GM18873 (cell line): Measurements from ENCODE around the gene TBC1D8.
A peak's percentile ranks its signal among the peaks of the same experiment; 100 is the strongest.

Experiments
- ATAC-seq: cut with Tn5 transposase; IDR thresholded peaks from one replicate; pipeline ENCODE4 v1.9.1; 2021; ENCODE audit warnings: mild to moderate bottlenecking, moderate library complexity, moderate number of reproducible peaks; ENCODE audit not compliant: unreplicated experiment, low FRiP score

TBC1D8 gene

DNA sequence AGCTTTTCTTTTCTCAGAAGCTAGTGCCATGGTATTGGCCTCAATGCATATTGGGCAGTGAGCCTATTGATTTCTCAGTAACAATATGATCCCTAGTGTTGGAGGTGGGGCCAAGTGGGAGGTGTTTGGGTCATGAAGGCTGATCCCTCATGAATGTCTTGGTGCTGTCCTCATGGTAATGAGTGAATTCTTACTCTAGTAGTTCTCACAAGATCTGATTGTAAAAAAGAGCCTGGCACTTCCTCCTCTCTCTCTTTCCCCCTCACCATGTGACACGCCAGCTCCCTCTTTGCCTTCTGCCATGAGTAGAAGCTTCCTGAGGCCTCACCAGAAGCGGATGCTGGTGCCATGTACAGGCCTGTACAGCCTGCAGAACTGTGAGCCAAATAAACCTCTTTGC lies 12.8 kb upstream of the TBC1D8 start:
- ATAC-seq: no peak

DNA sequence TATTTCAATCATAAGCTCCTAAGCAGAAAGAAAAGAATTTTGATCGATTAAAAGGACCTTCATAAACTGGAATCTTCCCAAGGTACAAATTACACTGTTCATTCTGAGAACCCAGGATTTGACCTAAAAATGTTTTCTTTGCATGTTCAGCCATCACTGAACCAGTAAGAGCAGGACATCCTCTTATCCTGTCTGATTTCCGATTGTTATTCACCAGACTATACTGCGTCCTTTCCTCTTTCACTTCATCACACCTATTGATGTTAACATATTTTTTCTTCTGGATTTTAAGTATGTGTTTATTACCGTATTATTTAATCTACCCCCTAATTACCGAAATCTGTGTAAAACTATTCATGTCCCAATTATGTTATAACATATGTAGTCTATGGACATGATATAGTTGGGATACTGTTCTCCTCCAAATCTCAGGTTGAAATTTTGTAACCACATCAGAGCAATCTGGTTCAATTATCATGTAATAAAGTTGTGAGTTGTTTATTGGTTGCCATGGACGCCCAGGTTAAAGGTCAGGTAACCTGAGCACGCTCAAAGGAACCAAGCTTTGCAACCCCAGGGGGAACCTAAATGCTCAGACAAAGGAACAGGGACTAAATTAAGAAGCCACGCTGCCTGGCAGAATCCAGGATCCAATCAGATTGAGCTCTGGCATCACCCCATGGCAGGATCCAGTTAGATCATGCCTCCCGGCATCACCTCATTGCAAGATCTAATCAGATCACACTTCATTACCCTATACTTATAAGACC lies 11.6 kb upstream of the TBC1D8 start:
- no peak for ATAC-seq

DNA sequence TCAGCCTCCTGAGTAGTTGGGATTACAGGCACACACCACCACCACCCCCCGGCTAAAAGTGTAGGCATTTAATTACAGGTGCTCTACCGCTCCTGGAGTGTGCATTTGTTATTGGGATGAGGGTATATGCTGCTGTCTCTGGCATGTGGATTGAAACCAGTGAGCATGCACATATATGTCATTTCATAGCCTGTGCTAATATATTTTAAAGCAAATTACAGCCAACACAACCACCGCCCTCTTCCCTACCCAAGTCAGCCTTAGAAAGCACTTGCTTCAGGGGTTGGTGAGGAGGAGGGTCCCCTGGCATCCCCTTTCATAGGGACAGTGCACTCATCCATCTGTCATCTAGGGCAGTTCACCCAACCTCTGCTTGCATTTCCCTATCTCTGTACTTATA lies 10.5 kb upstream of the TBC1D8 start:
- no peak for ATAC-seq

DNA sequence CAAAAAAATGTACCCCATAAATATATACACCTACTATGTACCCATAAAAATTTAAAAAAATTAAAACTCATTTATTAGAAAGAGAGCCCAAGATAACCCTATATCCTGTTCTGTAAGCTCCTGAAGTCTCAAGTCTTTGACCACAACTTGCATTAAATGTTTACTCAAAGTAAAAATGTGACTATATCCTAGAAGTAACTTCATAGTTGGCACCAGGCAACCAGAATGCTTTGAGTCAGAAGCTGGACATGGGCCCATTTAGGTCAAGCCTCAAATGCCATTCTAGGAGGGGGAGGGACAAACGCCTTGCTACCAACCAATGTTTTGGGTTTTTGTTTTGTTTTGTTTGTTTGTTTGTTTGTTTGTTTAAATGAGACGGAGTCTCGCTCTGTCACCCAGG lies 9.3 kb upstream of the TBC1D8 start:
- ATAC-seq: no peak

DNA sequence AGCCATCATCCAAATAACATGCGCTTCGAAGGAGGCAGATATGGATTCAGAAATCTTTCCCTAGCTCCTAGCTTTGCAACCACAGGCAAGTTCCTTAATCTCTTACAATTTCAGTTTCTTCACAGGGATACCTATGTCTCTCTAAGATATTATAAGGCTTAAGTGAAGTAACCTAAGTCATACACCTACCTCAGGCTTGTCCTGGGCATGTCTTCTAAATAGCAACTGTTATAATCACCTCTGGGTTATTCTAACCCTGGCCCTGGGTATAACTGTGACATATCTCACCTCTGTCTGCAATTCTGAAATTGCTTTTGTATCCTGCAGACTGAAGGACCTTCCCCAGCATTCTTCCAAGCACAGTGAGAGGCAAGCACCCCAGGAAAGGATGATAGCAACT lies 8.3 kb upstream of the TBC1D8 start:
- ATAC-seq: no peak

DNA sequence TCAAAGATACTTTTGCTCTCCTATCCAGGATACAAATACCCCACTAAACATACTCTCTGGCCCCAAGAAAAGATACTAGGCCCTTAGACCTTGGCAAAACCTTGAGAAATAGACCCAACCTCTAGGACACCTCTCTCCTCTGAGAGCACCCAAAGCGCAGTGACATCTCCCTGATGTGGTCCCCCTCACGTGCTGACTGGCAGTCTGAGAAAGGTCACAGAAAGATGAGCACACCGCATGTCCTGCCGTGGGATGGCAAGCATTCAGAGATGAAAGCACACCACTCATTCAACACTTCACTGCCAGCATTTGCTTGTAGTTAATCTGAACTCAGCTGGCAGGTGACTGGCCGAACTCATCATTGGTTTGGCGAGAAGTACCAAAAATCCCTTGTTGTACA lies 6.1 kb upstream of the TBC1D8 start:
- ATAC-seq: no peak

DNA sequence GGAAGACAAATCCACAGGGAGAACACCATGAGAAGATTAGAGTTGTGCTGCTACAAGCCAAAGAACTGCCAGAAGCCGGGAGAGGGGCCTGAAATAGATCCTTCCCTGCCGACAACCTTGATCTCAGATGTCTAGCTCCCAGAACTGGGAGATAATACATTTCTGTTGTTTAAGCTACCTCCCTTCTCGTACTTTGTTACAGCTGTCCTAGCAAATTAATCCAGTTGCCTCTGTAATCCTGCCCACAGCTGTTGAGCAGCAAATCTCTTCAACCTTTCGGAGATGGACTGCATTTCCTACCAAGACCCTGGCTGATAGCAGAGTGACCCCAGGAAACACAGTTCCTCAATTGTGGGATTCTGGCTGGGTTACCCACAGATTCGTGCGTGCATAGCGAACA lies 2.6 kb upstream of the TBC1D8 start:
- ATAC-seq: no peak

DNA sequence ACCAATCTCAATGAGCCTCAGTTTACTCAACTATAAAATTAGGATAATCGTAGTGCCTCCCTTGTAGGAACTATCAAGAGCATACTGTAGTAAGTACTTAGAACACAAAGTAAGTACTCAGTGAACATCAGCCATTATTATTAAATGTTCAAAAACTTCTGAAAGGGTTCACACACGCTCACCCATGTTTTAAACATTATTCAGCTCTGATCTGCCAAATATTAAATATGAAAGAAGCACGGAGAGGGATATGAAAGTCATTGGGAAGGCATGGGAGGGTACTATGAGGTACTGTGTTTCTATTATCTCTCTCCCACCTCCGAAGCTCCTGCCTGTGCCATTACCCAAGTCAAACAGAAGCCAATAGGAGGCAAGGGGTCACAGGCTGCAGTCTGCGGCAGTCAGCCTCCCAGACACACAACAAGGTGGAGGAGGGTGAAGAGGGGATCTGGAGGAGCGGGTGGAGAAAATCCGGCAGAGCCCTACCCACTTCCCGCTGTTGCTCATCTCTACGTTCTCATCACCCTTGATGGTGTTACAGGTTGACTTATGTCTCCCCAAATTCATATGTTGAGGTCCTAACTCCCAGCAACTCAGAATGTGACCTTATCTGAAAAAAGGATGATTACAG lies 2.0 kb upstream of the TBC1D8 start:
- ATAC-seq: no peak

DNA sequence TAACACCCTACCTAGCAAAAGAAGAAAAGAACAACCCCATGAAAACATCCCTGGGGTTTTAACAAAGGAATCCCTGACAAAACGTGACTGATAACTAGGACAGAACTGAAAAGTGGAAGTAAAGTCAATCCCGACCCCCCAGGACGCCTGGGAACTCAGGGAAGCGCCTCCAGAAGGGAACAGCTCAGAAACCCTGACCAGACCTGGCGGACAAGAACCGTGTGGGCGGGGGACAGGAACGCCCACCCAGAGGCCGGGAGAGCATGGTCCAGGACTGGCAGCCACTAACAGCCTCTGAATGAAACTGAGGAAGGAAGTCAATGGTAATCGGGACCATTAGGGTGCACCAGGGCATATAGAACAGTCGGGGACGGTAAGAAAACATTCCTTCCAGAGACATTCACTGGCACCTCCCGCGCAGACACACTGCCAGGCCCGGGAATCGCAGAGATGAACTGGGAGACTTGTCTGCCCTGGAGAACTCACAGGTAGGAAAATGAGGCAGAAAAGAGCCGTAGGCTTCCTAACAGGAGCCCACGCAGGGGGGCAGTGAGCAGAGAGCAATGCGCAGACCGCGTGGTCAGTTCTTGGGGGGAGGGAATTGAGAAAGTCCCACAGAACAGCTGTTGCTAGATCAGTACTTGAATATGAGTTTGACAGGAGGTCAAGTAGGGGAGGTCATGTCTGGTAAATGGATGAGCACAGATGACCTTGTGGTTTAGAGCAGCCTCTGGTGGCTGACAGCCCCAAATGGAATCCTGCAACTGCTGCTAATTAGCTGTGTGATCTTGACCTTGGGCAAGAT lies 1.3 kb upstream of the TBC1D8 start:
- ATAC-seq: peak; percentile 75

DNA sequence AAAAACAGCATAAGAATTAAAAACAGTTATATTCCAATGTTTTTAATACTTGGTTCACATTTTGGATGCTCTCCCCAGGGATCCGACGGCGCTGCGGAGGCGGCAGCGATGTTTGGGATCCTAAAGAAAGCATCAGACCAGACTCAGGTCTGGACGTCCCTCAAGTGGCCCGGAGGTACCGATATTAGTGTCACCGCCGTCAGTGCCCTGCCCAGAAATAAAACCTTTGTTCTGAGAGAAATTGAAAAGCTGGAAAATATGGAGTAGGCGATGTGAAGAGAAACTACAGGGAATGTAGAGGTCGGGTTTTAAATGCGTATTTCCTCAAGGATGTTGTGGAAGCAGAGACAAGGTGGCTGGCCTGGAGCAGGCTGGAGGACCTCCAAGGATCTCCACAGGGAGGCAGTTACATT lies 683 bp upstream of the TBC1D8 start:
- ATAC-seq: no peak

DNA sequence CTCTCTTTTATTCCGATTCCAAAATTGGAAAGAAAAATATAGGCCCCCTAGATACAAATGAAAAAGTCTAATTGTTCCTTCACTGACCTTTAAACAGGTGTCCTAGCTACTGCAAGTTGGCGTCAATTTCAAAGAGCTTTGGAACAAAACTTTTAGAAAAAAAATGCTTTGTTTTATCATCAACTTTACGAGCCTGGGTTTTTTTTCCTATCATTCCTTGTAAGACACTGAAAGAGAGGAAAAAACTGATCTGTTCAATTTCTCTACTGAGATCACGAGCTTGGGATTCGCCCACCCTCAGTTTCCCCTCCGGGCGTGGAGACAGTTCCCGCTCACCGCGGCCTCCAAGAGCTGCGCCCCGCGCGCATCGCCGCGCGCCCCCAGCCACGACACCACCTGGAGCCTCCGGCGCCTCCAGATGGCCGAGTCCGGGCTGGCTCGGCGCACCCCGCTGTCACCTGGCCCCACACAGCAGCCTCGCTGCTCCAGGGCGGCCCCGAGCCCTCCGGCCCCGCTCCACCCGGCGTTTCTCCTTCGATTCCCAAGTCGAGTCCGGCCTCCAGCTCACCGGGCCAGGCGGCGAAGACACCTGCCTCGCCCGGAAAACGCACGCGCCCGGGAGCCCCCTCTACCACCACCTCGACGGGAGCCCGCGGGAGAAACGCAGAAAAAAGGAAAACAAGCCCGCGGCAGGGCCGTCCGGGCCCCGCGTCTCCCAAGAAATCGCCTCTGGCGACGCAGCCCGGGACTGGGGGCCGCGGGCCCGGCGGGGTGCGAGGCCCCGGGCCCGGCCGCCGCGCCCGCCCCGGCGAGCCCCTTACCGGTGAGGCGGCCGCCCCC lies 656 bp downstream of the TBC1D8 start:
- no peak for ATAC-seq

DNA sequence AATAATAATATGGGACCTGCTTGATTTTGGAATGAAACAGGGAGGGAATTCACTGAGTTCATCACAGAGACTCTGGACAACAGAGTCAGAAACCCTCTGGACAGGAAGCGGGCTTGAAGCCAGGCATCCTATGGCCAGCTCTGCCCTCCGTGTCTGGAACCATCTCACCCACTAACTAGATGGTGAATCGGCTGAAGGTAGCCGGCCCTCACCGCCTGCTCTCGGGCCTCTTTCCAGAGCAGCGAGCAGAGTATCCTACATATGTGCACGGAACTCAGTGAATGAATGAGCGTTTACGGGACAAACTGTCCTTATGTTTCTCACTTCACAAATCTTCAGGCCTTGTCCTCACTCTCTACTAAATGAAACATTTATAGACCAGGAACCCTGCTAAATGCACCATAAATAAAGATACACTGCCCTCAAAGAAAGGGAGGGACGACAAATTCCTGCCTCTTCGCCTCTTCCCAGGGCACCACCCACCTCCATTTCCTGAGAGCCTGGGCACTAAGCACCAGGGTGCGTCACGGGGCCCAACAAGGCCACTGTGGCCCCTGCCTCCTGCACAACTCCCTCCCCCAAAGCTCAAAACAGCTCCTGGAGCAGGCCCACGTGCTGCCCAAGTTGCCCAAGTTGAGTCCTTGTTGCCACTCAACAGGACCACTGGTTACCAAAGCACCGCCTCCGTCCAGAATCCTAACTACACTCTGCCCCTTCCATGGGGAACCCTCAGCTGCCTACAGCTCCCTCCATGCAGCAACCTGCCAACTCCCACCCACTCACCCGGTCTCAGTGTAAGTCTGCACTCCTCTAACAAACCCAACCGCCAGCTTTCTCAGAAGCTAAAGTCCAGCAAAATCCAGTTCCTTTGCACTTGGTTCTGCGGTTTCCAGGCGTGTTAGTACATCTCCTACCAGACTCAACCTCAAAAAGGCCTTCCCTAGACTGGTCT lies 1.7 kb downstream of the TBC1D8 start:
- no peak for ATAC-seq

DNA sequence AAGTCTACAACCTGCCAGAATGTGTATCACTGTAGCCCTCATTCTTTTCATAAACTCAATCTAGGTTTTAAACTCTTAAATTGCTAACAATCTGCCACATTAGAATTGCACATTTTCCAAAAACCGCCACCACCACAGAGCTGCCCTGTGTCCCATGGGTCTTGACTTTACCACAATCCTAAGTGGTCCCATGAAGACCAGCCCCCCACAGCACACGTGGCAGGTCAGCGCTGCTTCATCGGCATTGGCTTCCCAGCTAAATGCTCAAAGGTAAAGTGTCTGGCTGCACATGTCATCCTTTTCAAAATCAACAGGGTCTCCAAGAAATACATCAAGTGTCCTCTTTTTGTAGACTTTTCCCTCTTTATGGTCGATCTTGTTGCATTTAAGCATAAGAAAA lies 2.4 kb downstream of the TBC1D8 start:
- ATAC-seq: no peak

DNA sequence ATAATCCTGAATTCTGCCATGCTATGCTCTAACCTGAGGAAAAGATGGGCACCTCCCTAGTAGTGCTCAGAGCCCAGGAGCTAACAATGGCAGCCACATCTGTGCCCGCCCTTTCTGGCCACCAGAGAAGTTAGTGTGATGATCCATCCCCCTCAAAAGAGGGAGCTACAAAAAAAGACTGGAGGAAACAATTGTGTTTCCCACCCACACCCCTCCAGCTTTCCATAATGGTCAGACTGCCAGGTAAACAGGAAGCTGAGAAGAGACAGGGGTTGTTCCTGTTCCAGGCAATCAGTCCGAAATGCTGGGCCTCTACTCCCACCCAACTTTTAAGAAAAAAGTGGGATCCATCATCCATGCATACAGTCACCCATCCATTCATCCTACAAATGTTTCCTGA lies 3.2 kb downstream of the TBC1D8 start:
- no peak for ATAC-seq

DNA sequence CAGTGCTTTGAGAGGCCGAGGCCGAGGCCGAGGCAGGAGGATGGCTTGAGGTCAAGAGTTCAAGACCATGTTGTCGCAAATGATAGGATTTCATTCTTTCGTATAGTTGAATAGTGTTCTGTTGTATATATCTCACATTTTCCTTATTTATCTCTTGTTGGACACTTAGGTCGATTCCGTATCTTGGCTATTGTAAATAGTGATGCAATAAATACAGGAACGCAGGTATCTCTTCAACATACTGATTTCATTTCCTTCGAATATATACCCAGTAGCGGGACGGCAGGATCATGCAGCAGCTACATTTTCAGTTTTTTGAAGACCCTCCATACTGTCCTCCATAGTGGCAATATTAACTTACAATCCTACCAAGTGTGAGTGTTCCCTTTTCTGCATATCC lies 4.1 kb downstream of the TBC1D8 start:
- no peak for ATAC-seq

DNA sequence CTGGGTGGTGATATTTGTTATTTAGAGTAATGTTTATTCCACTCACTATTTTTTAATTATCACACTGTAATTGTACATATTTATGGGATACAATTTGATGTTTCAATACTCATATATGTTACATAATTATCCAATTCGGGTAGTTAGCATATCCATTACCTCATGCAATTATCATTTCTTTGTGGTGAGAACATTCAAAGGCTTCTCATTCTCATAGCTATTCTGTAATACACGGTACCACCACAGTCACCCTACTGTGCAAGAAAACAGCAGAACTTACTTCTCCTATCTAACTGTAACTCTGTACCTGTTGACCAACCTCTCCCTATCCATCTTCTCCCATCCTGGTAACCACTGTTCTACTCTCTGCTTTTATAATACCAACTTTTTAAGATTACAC lies 4.6 kb downstream of the TBC1D8 start:
- no peak for ATAC-seq

DNA sequence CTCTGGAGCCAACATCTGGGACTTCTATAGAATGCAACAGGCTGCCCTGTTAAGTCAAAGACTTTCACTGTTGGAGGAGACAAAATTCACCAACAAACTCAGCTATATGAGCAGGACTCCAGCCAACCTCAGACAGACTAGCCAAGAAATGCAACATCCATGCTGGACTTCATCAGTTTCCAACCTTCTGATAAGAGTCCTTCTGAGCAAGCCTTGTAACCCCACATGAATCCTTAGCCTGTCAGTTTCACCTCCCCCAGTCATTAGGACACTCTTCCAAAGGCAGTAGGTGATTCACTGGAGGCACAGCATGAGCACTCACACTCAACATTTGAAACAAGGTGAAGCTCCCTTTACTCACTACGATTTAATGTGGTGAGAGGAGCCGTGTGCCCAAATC lies 5.8 kb downstream of the TBC1D8 start:
- no peak for ATAC-seq

DNA sequence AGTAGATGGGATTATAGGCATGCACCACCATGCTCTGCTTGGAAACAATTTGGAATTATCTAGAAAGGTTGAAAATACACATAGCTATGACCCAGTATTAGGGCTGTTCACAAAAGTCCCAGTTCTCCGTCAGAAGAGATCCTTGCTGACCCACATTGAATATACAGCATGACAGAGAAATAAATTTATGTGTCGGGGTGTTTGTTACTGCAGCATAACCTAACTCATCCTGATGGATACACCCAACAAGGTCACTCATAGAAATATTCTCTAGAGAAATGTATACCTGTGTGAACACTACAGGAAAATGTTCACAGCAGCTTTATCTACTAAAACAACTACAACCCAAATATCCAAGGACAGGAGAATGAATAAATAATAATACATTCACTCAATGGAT lies 9.0 kb downstream of the TBC1D8 start:
- no peak for ATAC-seq

DNA sequence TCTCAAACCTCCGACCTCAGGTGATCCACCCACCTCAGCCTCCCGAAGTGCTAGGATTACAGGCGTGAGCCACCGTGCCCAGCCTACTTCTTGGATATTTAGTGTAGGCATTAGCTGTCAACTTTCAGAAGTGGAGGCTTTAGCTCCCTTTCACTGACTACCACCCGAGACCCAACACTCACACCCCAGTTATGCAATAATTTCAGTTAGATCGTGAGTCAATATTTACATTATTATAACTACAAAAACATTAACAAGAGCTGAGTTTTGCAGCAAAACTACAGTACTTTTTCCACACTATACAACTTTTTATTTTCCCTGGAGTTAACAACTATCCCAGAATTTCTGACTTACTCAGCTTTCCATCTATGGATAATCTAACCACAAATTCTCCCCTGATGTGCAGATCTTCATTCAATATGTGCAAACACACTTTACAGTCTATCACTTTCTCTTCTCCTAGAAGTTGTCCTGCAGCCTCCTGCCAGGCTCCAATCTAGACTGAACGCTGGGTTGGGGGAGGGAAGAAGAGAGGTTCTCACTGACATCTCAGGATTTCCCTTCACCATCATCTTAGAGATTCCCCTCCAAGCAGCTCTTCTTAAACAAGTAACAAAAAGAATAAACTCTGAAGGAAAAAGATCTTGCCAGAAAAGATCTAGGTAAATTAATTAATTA lies 10.1 kb downstream of the TBC1D8 start:
- no peak for ATAC-seq
